ENCODE results near the gene FHOD1.
A peak's percentile ranks its signal among the peaks of the same experiment; 100 is the strongest.

FHOD1 gene

DNA sequence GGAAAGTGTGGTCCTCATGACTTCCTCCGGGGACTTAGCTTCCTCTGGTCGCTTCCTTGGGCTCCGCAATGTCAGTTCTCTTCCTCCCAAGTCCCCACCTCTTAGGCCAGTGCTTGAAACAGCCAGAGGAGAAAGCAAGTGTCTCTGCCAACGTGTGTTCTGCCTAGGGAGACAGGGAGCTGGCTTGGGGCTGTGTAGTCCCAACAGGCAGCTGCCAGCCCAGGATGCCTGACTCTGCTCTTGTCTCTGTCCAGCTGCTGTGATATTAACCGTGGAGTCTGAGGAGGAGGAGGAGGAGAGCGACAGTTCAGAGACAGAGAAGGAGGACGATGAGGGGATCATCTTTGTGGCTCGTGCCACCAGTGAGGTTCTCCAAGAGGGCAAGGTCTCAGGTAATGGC, 18.6 kb upstream of the FHOD1 start (continued):
- TF ChIP-seq, protein P1, sequence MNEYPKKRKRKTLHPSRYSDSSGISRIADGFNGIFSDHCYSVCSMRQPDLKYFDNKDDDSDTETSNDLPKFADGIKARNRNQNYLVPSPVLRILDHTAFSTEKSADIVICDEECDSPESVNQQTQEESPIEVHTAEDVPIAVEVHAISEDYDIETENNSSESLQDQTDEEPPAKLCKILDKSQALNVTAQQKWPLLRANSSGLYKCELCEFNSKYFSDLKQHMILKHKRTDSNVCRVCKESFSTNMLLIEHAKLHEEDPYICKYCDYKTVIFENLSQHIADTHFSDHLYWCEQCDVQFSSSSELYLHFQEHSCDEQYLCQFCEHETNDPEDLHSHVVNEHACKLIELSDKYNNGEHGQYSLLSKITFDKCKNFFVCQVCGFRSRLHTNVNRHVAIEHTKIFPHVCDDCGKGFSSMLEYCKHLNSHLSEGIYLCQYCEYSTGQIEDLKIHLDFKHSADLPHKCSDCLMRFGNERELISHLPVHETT (tag by site-specific recombination; IDR thresholded peaks at IDR 0.05): no peak
- TF ChIP-seq GLIS1 (tag by site-specific recombination; IDR thresholded peaks at IDR 0.05): no peak
- TF ChIP-seq MEIS1 (CRISPR knock-in tag; IDR thresholded peaks at IDR 0.05; ENCODE audit: borderline replicate concordance): no peak
- no peak for TF ChIP-seq TRIM28 (IDR thresholded peaks at IDR 0.05; ENCODE audit: borderline replicate concordance, low read length)
- TF ChIP-seq, protein P2, sequence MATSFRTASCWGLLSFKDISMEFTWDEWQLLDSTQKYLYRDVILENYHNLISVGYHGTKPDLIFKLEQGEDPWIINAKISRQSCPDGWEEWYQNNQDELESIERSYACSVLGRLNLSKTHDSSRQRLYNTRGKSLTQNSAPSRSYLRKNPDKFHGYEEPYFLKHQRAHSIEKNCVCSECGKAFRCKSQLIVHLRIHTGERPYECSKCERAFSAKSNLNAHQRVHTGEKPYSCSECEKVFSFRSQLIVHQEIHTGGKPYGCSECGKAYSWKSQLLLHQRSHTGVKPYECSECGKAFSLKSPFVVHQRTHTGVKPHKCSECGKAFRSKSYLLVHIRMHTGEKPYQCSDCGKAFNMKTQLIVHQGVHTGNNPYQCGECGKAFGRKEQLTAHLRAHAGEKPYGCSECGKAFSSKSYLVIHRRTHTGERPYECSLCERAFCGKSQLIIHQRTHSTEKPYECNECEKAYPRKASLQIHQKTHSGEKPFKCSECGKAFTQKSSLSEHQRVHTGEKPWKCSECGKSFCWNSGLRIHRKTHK (tag by site-specific recombination; IDR thresholded peaks at IDR 0.05): no peak
- no peak for TF ChIP-seq ZNF302 (tag by site-specific recombination; IDR thresholded peaks at IDR 0.05; ENCODE audit: low read depth)
- TF ChIP-seq SETDB1 (IDR thresholded peaks at IDR 0.05; ENCODE audit: insufficient read length, low read length): no peak
- TF ChIP-seq ZNF555 (tag by site-specific recombination; conservative IDR thresholded peaks at IDR 0.05): no peak

DNA sequence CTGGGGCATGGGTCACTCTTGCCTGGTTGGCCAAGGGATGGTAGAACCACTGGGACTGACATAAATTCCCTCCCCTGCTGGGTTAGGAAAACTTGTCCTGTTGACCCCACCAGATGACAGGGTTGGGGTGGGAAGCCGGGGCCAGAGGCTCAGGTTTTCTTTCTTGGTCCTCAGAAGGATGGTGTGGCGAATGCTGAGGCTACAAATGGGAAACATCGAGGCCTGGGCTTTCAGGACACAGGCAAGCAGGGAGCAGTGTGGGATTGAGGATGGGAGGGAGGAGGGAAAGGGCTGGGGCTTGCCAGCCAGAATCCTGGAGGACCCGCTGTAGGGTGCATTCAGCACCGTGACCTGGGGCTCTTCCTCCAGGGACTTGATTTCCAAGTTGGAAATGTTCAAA, 17.6 kb upstream of the FHOD1 start:
- Histone ChIP-seq H3K4me3 (ENCODE audit: low read depth, low read length) (no peak overlapping the region), H3K36me3 (ENCODE audit: control insufficient read depth in 2 of 2, insufficient read depth in 1 of 2, low read length in 2 of 2) (no peaks in the 10 kb centered on the region; a peak in 1 of 3 replicates), H3K9me3 (ENCODE audit: control insufficient read depth, insufficient read depth, low read depth, low read length) (no peaks in the 10 kb centered on the region), H3K27ac (ENCODE audit: extremely low read depth, low read depth, low read length) (no peak overlapping the region), H3K4me1 (ENCODE audit: control insufficient read depth, insufficient read depth, low read length) (no peaks in the 10 kb centered on the region)
- TF ChIP-seq ZNF324 (tag by site-specific recombination; IDR thresholded peaks at IDR 0.05): no peak
- POLR2A ChIA-PET: no interaction called here
- CTCF ChIA-PET: interaction anchor here (0.6 to 1.3 kb wide), 3 partner anchors 16 to 82 kb away, joined by 3 to 4 read pairs (median 3); partner anchors contain the start of gene SLC9A5

DNA sequence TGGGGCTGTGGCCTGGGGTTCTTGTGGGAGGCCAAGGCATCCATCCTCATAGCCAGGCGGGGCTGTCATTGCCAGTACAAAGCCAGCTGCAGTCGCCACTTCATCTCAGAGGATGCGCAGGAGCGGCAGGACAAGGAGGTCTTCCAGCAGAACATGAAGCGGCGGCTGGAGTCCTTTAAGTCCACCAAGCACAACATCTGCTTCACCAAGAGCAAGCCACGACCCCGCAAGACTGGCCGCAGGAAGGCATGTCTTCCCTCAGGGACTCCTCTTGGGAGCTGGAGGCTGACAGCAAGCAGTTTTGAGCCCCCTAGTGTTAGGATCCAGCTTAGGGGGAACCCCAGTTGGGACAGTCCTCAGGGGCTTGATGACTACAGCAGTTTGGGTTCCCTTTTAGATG, 17.0 kb upstream of the FHOD1 start:
- Histone ChIP-seq H3K9me3 (ENCODE audit: control insufficient read depth, insufficient read depth, low read depth, low read length) (no peaks in the 10 kb centered on the region), H3K36me3 (ENCODE audit: control insufficient read depth in 2 of 2, insufficient read depth in 1 of 2, low read length in 2 of 2) (no peaks in the 10 kb centered on the region; a peak in 1 of 3 replicates), H3K4me3 (ENCODE audit: low read depth, low read length) (no peak overlapping the region), H3K27ac (ENCODE audit: extremely low read depth, low read depth, low read length) (no peak overlapping the region), H3K4me1 (ENCODE audit: control insufficient read depth, insufficient read depth, low read length) (no peaks in the 10 kb centered on the region)
- ChIA-PET CTCF (interaction anchor here (0.6 to 1.3 kb wide), 5 partner anchors 12 to 303 kb away, joined by 3 to 4 read pairs (median 4); partner anchors contain the start of gene CES3), POLR2A (interaction anchor here (0.5 kb wide), 1 partner anchor 169 kb away, joined by 3 read pairs; no protein-coding TSS in a partner anchor)
- no peak for TF ChIP-seq ZNF274 (IDR thresholded peaks at IDR 0.05; ENCODE audit: low read length)
- TF ChIP-seq ZNF274 (tag by site-specific recombination; IDR thresholded peaks at IDR 0.05; ENCODE audit: borderline replicate concordance): no peak
- TF ChIP-seq, protein P3, sequence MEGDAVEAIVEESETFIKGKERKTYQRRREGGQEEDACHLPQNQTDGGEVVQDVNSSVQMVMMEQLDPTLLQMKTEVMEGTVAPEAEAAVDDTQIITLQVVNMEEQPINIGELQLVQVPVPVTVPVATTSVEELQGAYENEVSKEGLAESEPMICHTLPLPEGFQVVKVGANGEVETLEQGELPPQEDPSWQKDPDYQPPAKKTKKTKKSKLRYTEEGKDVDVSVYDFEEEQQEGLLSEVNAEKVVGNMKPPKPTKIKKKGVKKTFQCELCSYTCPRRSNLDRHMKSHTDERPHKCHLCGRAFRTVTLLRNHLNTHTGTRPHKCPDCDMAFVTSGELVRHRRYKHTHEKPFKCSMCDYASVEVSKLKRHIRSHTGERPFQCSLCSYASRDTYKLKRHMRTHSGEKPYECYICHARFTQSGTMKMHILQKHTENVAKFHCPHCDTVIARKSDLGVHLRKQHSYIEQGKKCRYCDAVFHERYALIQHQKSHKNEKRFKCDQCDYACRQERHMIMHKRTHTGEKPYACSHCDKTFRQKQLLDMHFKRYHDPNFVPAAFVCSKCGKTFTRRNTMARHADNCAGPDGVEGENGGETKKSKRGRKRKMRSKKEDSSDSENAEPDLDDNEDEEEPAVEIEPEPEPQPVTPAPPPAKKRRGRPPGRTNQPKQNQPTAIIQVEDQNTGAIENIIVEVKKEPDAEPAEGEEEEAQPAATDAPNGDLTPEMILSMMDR (tag by site-specific recombination; IDR thresholded peaks at IDR 0.05): peak; percentile 40; the same call in 1 of the 2 replicates

DNA sequence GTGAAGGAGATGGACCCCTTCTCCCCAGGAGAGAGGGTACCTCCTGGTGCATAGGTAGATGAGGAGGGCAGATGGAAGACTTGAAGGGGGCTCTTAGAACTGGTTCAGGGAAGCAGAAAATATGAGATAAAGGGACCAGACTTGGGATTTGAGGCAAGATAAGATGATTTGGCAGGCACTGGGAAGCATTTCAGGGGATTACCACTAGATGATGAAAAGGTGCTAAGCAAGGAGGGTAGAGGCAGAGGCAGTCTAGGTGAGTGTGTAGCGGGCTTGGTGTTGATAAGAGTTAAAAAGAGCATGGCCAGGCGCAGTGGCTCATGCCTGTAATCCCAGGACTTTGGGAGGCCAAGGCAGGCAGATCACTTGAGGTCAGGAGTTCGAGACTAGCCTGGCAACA, 15.9 kb upstream of the FHOD1 start:
- POLR2A ChIA-PET: no interaction called here
- H3K4me3 ChIP-seq (ENCODE audit: low read depth, low read length): no peak overlapping the region
- H3K27ac ChIP-seq (ENCODE audit: extremely low read depth, low read depth, low read length): no peak overlapping the region
- H3K36me3 ChIP-seq (ENCODE audit: control insufficient read depth in 2 of 2, insufficient read depth in 1 of 2, low read length in 2 of 2): no peaks in the 10 kb centered on the region; a peak in 1 of 3 replicates
- CTCF ChIA-PET: interaction anchor here (0.8 to 1.3 kb wide), 2 partner anchors 165 kb away, joined by 3 to 4 read pairs; no protein-coding TSS in a partner anchor
- no peaks in the 10 kb centered on the region for H3K4me1 ChIP-seq (ENCODE audit: control insufficient read depth, insufficient read depth, low read length)
- no peaks in the 10 kb centered on the region for H3K9me3 ChIP-seq (ENCODE audit: control insufficient read depth, insufficient read depth, low read depth, low read length)
- TF ChIP-seq, protein P4, sequence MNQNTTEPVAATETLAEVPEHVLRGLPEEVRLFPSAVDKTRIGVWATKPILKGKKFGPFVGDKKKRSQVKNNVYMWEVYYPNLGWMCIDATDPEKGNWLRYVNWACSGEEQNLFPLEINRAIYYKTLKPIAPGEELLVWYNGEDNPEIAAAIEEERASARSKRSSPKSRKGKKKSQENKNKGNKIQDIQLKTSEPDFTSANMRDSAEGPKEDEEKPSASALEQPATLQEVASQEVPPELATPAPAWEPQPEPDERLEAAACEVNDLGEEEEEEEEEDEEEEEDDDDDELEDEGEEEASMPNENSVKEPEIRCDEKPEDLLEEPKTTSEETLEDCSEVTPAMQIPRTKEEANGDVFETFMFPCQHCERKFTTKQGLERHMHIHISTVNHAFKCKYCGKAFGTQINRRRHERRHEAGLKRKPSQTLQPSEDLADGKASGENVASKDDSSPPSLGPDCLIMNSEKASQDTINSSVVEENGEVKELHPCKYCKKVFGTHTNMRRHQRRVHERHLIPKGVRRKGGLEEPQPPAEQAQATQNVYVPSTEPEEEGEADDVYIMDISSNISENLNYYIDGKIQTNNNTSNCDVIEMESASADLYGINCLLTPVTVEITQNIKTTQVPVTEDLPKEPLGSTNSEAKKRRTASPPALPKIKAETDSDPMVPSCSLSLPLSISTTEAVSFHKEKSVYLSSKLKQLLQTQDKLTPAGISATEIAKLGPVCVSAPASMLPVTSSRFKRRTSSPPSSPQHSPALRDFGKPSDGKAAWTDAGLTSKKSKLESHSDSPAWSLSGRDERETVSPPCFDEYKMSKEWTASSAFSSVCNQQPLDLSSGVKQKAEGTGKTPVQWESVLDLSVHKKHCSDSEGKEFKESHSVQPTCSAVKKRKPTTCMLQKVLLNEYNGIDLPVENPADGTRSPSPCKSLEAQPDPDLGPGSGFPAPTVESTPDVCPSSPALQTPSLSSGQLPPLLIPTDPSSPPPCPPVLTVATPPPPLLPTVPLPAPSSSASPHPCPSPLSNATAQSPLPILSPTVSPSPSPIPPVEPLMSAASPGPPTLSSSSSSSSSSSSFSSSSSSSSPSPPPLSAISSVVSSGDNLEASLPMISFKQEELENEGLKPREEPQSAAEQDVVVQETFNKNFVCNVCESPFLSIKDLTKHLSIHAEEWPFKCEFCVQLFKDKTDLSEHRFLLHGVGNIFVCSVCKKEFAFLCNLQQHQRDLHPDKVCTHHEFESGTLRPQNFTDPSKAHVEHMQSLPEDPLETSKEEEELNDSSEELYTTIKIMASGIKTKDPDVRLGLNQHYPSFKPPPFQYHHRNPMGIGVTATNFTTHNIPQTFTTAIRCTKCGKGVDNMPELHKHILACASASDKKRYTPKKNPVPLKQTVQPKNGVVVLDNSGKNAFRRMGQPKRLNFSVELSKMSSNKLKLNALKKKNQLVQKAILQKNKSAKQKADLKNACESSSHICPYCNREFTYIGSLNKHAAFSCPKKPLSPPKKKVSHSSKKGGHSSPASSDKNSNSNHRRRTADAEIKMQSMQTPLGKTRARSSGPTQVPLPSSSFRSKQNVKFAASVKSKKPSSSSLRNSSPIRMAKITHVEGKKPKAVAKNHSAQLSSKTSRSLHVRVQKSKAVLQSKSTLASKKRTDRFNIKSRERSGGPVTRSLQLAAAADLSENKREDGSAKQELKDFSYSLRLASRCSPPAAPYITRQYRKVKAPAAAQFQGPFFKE (tag by site-specific recombination; IDR thresholded peaks at IDR 0.05; ENCODE audit: borderline replicate concordance): no peak
- TF ChIP-seq, protein P5, sequence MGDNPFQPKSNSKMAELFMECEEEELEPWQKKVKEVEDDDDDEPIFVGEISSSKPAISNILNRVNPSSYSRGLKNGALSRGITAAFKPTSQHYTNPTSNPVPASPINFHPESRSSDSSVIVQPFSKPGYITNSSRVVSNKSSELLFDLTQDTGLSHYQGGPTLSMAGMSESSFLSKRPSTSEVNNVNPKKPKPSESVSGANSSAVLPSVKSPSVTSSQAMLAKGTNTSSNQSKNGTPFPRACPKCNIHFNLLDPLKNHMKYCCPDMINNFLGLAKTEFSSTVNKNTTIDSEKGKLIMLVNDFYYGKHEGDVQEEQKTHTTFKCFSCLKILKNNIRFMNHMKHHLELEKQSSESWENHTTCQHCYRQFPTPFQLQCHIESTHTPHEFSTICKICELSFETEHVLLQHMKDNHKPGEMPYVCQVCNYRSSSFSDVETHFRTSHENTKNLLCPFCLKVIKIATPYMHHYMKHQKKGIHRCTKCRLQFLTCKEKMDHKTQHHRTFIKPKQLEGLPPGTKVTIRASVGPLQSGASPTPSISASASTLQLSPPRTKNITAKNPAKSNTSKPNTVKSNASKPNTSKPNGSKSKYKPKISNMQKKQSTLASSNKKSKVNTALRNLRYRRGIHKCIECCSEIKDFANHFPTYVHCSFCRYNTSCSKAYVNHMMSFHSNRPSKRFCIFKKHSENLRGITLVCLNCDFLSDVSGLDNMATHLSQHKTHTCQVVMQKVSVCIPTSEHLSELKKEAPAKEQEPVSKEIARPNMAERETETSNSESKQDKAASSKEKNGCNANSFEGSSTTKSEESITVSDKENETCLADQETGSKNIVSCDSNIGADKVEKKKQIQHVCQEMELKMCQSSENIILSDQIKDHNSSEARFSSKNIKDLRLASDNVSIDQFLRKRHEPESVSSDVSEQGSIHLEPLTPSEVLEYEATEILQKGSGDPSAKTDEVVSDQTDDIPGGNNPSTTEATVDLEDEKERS (tag by site-specific recombination; IDR thresholded peaks at IDR 0.05): no peak
- TF ChIP-seq ZNF24 (tag by site-specific recombination; IDR thresholded peaks at IDR 0.05): no peak
- no peak for TF ChIP-seq ZEB2 (tag by site-specific recombination; IDR thresholded peaks at IDR 0.05)

Measured in HEK293 (cell line).